Chondrocyte (in vitro differentiated cells): ENCODE data around the gene CLDN24. TPM values are rescaled to one million over a fixed set of nuclear protein-coding genes. Genes with fewer than 3 reads are reported as not detected.

Source experiments
- DNase-seq: peaks from one replicate; pipeline ENCODE4 v3.0.0; 2021; ENCODE audit warnings: mixed read lengths, low spot score
- H3K27ac Mint-ChIP-seq: one replicate; pipeline ENCODE4 v1.8.0; 2021; ENCODE audit warnings: mild to moderate bottlenecking, moderate library complexity, mixed read lengths; ENCODE audit not compliant: unreplicated experiment
- H3K27me3 Mint-ChIP-seq: 2 replicates; pipeline ENCODE4 v1.8.0; 2021; ENCODE audit warnings: low read depth, mixed read lengths
- H3K36me3 Mint-ChIP-seq: 2 replicates; pipeline ENCODE4 v1.8.0; 2021; ENCODE audit warnings: low read depth, mixed read lengths
- H3K4me1 Mint-ChIP-seq: 2 replicates; pipeline ENCODE4 v1.8.0; 2021; ENCODE audit warnings: low read depth, mild to moderate bottlenecking, mixed read lengths
- H3K4me3 Mint-ChIP-seq: one replicate; pipeline ENCODE4 v1.8.0; 2021; ENCODE audit warnings: mild to moderate bottlenecking, moderate library complexity, mixed read lengths; ENCODE audit not compliant: unreplicated experiment
- H3K9me3 Mint-ChIP-seq: 2 replicates; pipeline ENCODE4 v1.8.0; 2021; ENCODE audit warnings: low read depth, mixed read lengths
- CTCF ChIP-seq: fragments of 200-600 bp; sonication (generic); IDR thresholded peaks from 2 replicates; pipeline ENCODE4 v1.5.0; 2021; ENCODE audit warnings: antibody characterized with exemption, mild to moderate bottlenecking, moderate library complexity
- total RNA-seq: library from RNA; stranded (reverse); gene quantifications from 3 replicates; pipeline ENCODE4 v1.2.1, GENCODE V29; 2021

Gene CLDN24
- total RNA-seq, 1 donor from 2014 or later = not detected

GRCh38 chr4:183295711-183296110, 26.5 kb downstream of the CLDN24 start:
- H3K4me3 Mint-ChIP-seq = no peak overlapping the region
- no peak for DNase-seq
- H3K36me3 Mint-ChIP-seq = peaks cover 19% of the 10 kb centered on the region
- TF ChIP-seq CTCF = no peak
- no peak overlapping the region for H3K27ac Mint-ChIP-seq
- no peaks in the 10 kb centered on the region for H3K9me3 Mint-ChIP-seq
- no peaks in the 10 kb centered on the region for H3K27me3 Mint-ChIP-seq
- H3K4me1 Mint-ChIP-seq = peaks cover 20% of the 10 kb centered on the region

- Mint-ChIP-seq H3K36me3 (peaks cover 30% of the 10 kb centered on the region), H3K27ac (no peak overlapping the region), H3K27me3 (no peaks in the 10 kb centered on the region)
These were observed 31.2 kb downstream of the CLDN24 start for GRCh38 chr4:183291070-183291469.

GRCh38 chr4:183289688-183290087, 32.5 kb downstream of the CLDN24 start:
- Mint-ChIP-seq H3K36me3 (peaks cover 35% of the 10 kb centered on the region), H3K4me1 (peaks cover 7% of the 10 kb centered on the region), H3K27ac (no peak overlapping the region), H3K4me3 (no peak overlapping the region), H3K9me3 (no peaks in the 10 kb centered on the region), H3K27me3 (no peaks in the 10 kb centered on the region)
- no peak for DNase-seq
- TF ChIP-seq CTCF = no peak

More at GRCh38 chr4:183291070-183291469, 31.2 kb downstream of the CLDN24 start:
- DNase-seq = no peak
- H3K4me1 Mint-ChIP-seq = peaks cover 20% of the 10 kb centered on the region
- H3K9me3 Mint-ChIP-seq = no peaks in the 10 kb centered on the region
- no peak for TF ChIP-seq CTCF
- H3K4me3 Mint-ChIP-seq = no peak overlapping the region

GRCh38 chr4:183288955-183289354, 33.3 kb downstream of the CLDN24 start:
- no peak for TF ChIP-seq CTCF
- no peaks in the 10 kb centered on the region for H3K9me3 Mint-ChIP-seq
- H3K27ac Mint-ChIP-seq = no peak overlapping the region
- H3K4me1 Mint-ChIP-seq = no peaks in the 10 kb centered on the region
- no peak overlapping the region for H3K4me3 Mint-ChIP-seq
- DNase-seq = no peak
- peaks cover 39% of the 10 kb centered on the region for H3K36me3 Mint-ChIP-seq
- no peaks in the 10 kb centered on the region for H3K27me3 Mint-ChIP-seq

- no peak overlapping the region for H3K4me3 Mint-ChIP-seq
- H3K9me3 Mint-ChIP-seq = no peaks in the 10 kb centered on the region
- no peak for DNase-seq
- no peak for TF ChIP-seq CTCF
- H3K27ac Mint-ChIP-seq = no peak overlapping the region
- no peaks in the 10 kb centered on the region for H3K27me3 Mint-ChIP-seq
- peaks cover 40% of the 10 kb centered on the region for H3K36me3 Mint-ChIP-seq
- no peaks in the 10 kb centered on the region for H3K4me1 Mint-ChIP-seq
These were observed 34.5 kb downstream of the CLDN24 start for GRCh38 chr4:183287677-183288076.
